Prostate gland (tissue), 2 donors: ENCODE data around the gene LAMA4. TPM values are rescaled to one million over a fixed set of nuclear protein-coding genes. Genes with fewer than 3 reads are reported as not detected.

Experiments
- DNase-seq: peaks from one replicate; pipeline ENCODE4 v3.0.0-alpha.2; 2019; ENCODE audit warnings: low spot score
- H3K27ac ChIP-seq, 2 donors: fragments of 200-600 bp; sonication (generic); 2 replicates each; pipeline ENCODE4 v1.5.1; 2017 to 2019
- H3K27me3 ChIP-seq: fragments of 200-600 bp; sonication (generic); replicated peaks from 2 replicates; pipeline ENCODE4 v1.5.1; 2019; ENCODE audit not compliant: insufficient read depth
- H3K36me3 ChIP-seq, 2 donors: fragments of 200-600 bp; sonication (generic); 1 replicate in 1 of 2; 2 replicates in 1 of 2; pipeline versions ENCODE4 v1.5.1 to v1.8.1; 2017 to 2019
- H3K4me1 ChIP-seq: fragments of 200-600 bp; sonication (generic); replicated peaks from 2 replicates; pipeline ENCODE4 v1.5.1; 2019
- H3K4me3 ChIP-seq, 2 donors: fragments of 200-600 bp; sonication (generic); 2 replicates each; pipeline ENCODE4 v1.5.1; 2017 to 2019
- H3K9me3 ChIP-seq: fragments of 200-600 bp; sonication (generic); 2 replicates; pipeline ENCODE4 v1.5.1; 2017
- CTCF ChIP-seq, 4 experiments: fragments of 200-600 bp in 2 of 4; fragments of 450-650 bp in 2 of 4; sonication (generic) in 2 of 4; IDR thresholded peaks; 1 replicate in 3 of 4; 2 replicates in 1 of 4; pipeline ENCODE4 v1.5.1; 2016 to 2019; ENCODE audit warnings: antibody characterized with exemption in 4 of 4, mild to moderate bottlenecking in 2 of 4, moderate library complexity in 2 of 4
- POLR2A ChIP-seq: fragments of 450-650 bp; IDR thresholded peaks from one replicate; pipeline ENCODE4 v1.6.1; 2016; ENCODE audit warnings: antibody characterized with exemption, mild to moderate bottlenecking
- POLR2AphosphoS5 ChIP-seq: sonication (generic); formaldehyde crosslinking; IDR thresholded peaks from one replicate; pipeline ENCODE4 v1.6.1; 2017; ENCODE audit warnings: antibody characterized with exemption
- WGBS: methylation state at CpG from one replicate; pipeline ENCODE4 v1.1.5; 2018; 5-methylcytosine and 5-hydroxymethylcytosine counted together
- intact Hi-C: fragments of 100-400 bp; cut with DNase I; formaldehyde crosslinking; loops from one replicate; pipeline ENCODE4 v1.14.2; 2022
- total RNA-seq, 2 donors: library from RNA; depleted of rRNA; stranded (reverse); fragments of >200 nt; gene quantifications; one replicate each; pipeline ENCODE4 v1.1.0, GENCODE V29; 2016

Gene LAMA4
- total RNA-seq, 2 donors from 2014 or later, result 9.6 to 48.3 TPM

- no peaks in the 10 kb centered on the region for H3K4me1 ChIP-seq
- no peaks in the 10 kb centered on the region for H3K36me3 ChIP-seq
- WGBS, result 91% methylated on average over 1 of the region's 1 CpG
- DNase-seq, result no peak
- no peak overlapping the region for H3K4me3 ChIP-seq
- H3K27me3 ChIP-seq, result no peaks in the 10 kb centered on the region
- TF ChIP-seq POLR2A (no peak), POLR2AphosphoS5 (no peak), CTCF (IDR thresholded peaks at IDR 0.05) (no peak)
- H3K9me3 ChIP-seq, result no peaks in the 10 kb centered on the region
- H3K27ac ChIP-seq, result no peak overlapping the region
- intact Hi-C loops, result no loop called here
Observed at GRCh38 chr6:112194511-112194910, 59.9 kb downstream of the LAMA4 start.

GRCh38 chr6:112193535-112194051 is 60.8 kb downstream of the LAMA4 start:
- Histone ChIP-seq H3K4me3 (no peak overlapping the region), H3K27ac (no peak overlapping the region), H3K27me3 (no peaks in the 10 kb centered on the region), H3K9me3 (no peaks in the 10 kb centered on the region), H3K4me1 (no peaks in the 10 kb centered on the region), H3K36me3 (no peaks in the 10 kb centered on the region)
- intact Hi-C loops, result no loop called here
- WGBS, result 52% methylated on average over 1 of the region's 1 CpG
- no peak for TF ChIP-seq POLR2A
- TF ChIP-seq CTCF (IDR thresholded peaks at IDR 0.05), result no peak
- TF ChIP-seq POLR2AphosphoS5, result no peak
- no peak for DNase-seq

GRCh38 chr6:112193117-112193516 is 61.2 kb downstream of the LAMA4 start:
- no peaks in the 10 kb centered on the region for H3K36me3 ChIP-seq
- DNase-seq, result no peak
- H3K4me1 ChIP-seq, result no peaks in the 10 kb centered on the region
- no peak overlapping the region for H3K4me3 ChIP-seq
- intact Hi-C loops, result no loop called here
- no peak overlapping the region for H3K27ac ChIP-seq
- no peaks in the 10 kb centered on the region for H3K27me3 ChIP-seq
- TF ChIP-seq POLR2A, result no peak
- no peak for TF ChIP-seq CTCF (IDR thresholded peaks at IDR 0.05)
- no peak for TF ChIP-seq POLR2AphosphoS5
- H3K9me3 ChIP-seq, result no peaks in the 10 kb centered on the region

- Histone ChIP-seq H3K4me3 (no peak overlapping the region), H3K27ac (no peak overlapping the region), H3K36me3 (no peaks in the 10 kb centered on the region), H3K9me3 (no peaks in the 10 kb centered on the region), H3K4me1 (no peaks in the 10 kb centered on the region), H3K27me3 (no peaks in the 10 kb centered on the region)
- intact Hi-C loops, result no loop called here
- no peak for TF ChIP-seq POLR2AphosphoS5
- TF ChIP-seq POLR2A, result no peak
- TF ChIP-seq CTCF (IDR thresholded peaks at IDR 0.05), result no peak
- DNase-seq, result no peak
- WGBS, result 88% methylated on average over 7 of the region's 7 CpGs
Observed at GRCh38 chr6:112191509-112192020, 62.8 kb downstream of the LAMA4 start.

GRCh38 chr6:112190164-112190563 is 64.2 kb downstream of the LAMA4 start:
- Histone ChIP-seq H3K27ac (no peak overlapping the region), H3K27me3 (no peaks in the 10 kb centered on the region)

More at GRCh38 chr6:112190164-112190563, 64.2 kb downstream of the LAMA4 start:
- no peak for DNase-seq
- WGBS, result 89% methylated on average over 1 of the region's 1 CpG
- intact Hi-C loops, result no loop called here
- H3K36me3 ChIP-seq, result no peaks in the 10 kb centered on the region
- H3K4me3 ChIP-seq, result no peak overlapping the region
- H3K4me1 ChIP-seq, result no peaks in the 10 kb centered on the region
- H3K9me3 ChIP-seq, result no peaks in the 10 kb centered on the region
- no peak for TF ChIP-seq POLR2AphosphoS5
- no peak for TF ChIP-seq CTCF (IDR thresholded peaks at IDR 0.05)
- no peak for TF ChIP-seq POLR2A
